CD4-positive, CD25-positive, alpha-beta regulatory T cell (primary cell): ENCODE results near the gene SLC49A3. TPM values are rescaled to one million over a fixed set of nuclear protein-coding genes. Genes with fewer than 3 reads are reported as not detected.
"Not testable (repeated sequence)": the region's sequence is repeated elsewhere in the genome, so short reads cannot be mapped to it uniquely, and the experiment has no call there.

Experiments used
- ATAC-seq, 2 donors: fragments of 150-1000 bp; cut with Tn5 transposase; one replicate each; pipeline ENCODE4 v1.10.0; 2021; ENCODE audit warnings: low read depth in 2 of 2, moderate number of reproducible peaks in 2 of 2, moderate library complexity in 1 of 2
- DNase-seq, 3 donors: peaks; one replicate each; pipeline versions ENCODE4 v3.0.0 to v3.0.0-alpha.2; 2012 to 2022; ENCODE audit warnings: mixed read lengths in 1 of 3
- H3K27ac ChIP-seq: one replicate; pipeline ENCODE4 v1.7.0; 2013; ENCODE audit warnings: mild to moderate bottlenecking, low read length; ENCODE audit not compliant: insufficient read depth, poor library complexity, severe bottlenecking
- H3K27me3 ChIP-seq: one replicate; pipeline ENCODE4 v1.7.0; 2013; ENCODE audit warnings: low read length; ENCODE audit not compliant: control insufficient read depth, insufficient read depth
- H3K36me3 ChIP-seq: one replicate; pipeline ENCODE4 v1.7.0; 2013; ENCODE audit warnings: mild to moderate bottlenecking, low read length, moderate library complexity; ENCODE audit not compliant: control insufficient read depth, insufficient read depth
- H3K4me1 ChIP-seq: 2 replicates; pipeline ENCODE4 v1.7.0; 2013; ENCODE audit warnings: mild to moderate bottlenecking, low read length; ENCODE audit not compliant: insufficient read depth, control insufficient read depth, poor library complexity, severe bottlenecking
- H3K4me3 ChIP-seq: one replicate; pipeline ENCODE4 v1.7.0; 2013; ENCODE audit warnings: low read depth, mild to moderate bottlenecking, low read length, moderate library complexity
- H3K9me3 ChIP-seq, 2 experiments: 1 replicate in 1 of 2; 2 replicates in 1 of 2; pipeline ENCODE4 v1.7.0; 2013; ENCODE audit warnings: low read length in 2 of 2, mild to moderate bottlenecking in 1 of 2, moderate library complexity in 1 of 2; ENCODE audit not compliant: control insufficient read depth in 2 of 2
- H3K27ac Mint-ChIP-seq, 3 donors: one replicate each; pipeline ENCODE4 v1.8.0; 2020 to 2022; ENCODE audit warnings: mild to moderate bottlenecking in 3 of 3, mixed read lengths in 3 of 3, moderate library complexity in 2 of 3
- H3K27me3 Mint-ChIP-seq: one replicate; pipeline ENCODE4 v1.8.0; 2022; ENCODE audit warnings: mild to moderate bottlenecking, mixed read lengths
- H3K36me3 Mint-ChIP-seq: one replicate; pipeline ENCODE4 v1.8.0; 2020; ENCODE audit warnings: mixed read lengths
- H3K4me1 Mint-ChIP-seq, 4 donors: one replicate each; pipeline ENCODE4 v1.8.0; 2020 to 2022; ENCODE audit warnings: mixed read lengths in 4 of 4, mild to moderate bottlenecking in 1 of 4
- H3K4me3 Mint-ChIP-seq, 4 donors: one replicate each; pipeline ENCODE4 v1.8.0; 2020 to 2022; ENCODE audit warnings: mild to moderate bottlenecking in 4 of 4, mixed read lengths in 4 of 4, moderate library complexity in 3 of 4
- H3K9me3 Mint-ChIP-seq, 7 donors: one replicate each; pipeline ENCODE4 v1.8.0; 2020 to 2022; ENCODE audit warnings: mixed read lengths in 7 of 7, mild to moderate bottlenecking in 3 of 7, moderate library complexity in 2 of 7
- polyA plus RNA-seq, 4 donors: library from polyadenylated mRNA; unstranded; fragments of 300-500 nt; fragmentation: Illumina TruSeq; gene quantifications; one replicate each; pipeline ENCODE4 v1.2.3, GENCODE V29; 2021
- total RNA-seq: library from RNA; stranded (reverse); gene quantifications from one replicate; pipeline ENCODE4 v1.2.3, GENCODE V29; 2022

The SLC49A3 gene
- 2.6 TPM for total RNA-seq
- under 1 TPM; 0.32 to 0.84 (median 0.59) TPM for polyA plus RNA-seq

DNA sequence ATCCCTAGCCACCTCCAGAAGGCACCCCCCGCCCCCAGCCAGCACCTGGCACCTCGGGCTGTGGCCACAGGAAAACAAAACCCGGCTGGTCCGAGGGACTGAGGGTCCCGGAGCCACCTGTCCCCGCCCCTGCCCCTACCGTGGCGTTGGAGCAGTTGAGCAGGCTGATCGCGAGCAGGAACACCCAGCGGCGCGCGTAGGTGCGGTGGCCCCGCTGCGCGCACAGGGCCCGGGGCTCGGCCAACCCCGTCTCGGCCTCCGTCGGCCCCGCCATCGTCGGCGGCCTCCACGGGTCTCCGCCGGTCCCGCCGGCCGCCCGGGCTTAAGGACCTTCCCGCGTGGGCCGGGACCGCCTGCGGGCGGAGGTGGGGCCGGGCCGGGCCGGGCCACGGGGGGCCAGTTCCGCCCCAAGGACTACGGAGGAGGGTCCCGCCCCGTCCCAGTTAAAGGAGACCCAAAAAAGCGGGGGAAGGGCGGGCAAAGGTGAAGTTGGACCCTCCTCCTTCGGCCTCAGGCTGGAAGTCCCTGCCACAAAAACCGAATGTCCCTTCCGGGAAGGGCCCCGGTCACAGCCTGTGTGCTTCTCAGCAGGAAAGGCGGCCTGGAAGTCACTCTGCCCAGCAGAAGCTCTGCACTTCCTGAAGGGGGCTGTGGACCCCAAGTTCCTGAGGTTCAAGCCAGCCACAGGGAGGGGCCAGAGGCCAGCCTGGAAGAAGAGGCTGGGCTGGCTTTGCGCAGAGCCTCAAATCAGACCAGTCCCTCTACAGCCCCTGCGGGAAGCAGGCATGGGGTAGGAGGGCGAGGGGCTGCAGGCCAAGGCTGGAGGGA lies at the start of gene SLC49A3:
SLC49A3 (minus strand) TSS at position 298 of the 828 bp plus-strand sequence; CDS start at position 274, 24 bp downstream.
- Mint-ChIP-seq H3K27me3 (no peaks in the 10 kb centered on the region), H3K4me3 (peak within 1 kb of the TSS in 2 of 4 donors; percentile 57 to 73), H3K9me3 (no peaks in the 10 kb centered on the region), H3K27ac (no peak within 1 kb of the TSS), H3K4me1 (peaks cover 0 to 7% (median 2%) of the 10 kb centered on the region in 4 donors), H3K36me3 (no peaks in the 10 kb centered on the region)
- no peaks in the 10 kb centered on the region for H3K27me3 ChIP-seq
- peaks cover 8% of the 10 kb centered on the region for H3K4me1 ChIP-seq
- H3K9me3 ChIP-seq = no peaks in the 10 kb centered on the region
- H3K27ac ChIP-seq = no peak within 1 kb of the TSS
- DNase-seq = no peak
- H3K4me3 ChIP-seq = no peak within 1 kb of the TSS
- ATAC-seq = peak in 1 of 2 donors; percentile 41
- no peaks in the 10 kb centered on the region for H3K36me3 ChIP-seq

- H3K27ac Mint-ChIP-seq, H3K9me3 ChIP-seq, H3K4me3 ChIP-seq, H3K4me3 Mint-ChIP-seq, H3K27me3 Mint-ChIP-seq, DNase-seq, H3K4me1 Mint-ChIP-seq, H3K27me3 ChIP-seq, ATAC-seq, H3K9me3 Mint-ChIP-seq, H3K27ac ChIP-seq, H3K4me1 ChIP-seq: not testable (repeated sequence)
- H3K36me3 ChIP-seq = peaks cover 51% of the 10 kb centered on the region
- H3K36me3 Mint-ChIP-seq = peaks cover 28% of the 10 kb centered on the region
These were observed 47.6 kb upstream of the SLC49A3 start for GRCh38 chr4:736561-736960.

DNA sequence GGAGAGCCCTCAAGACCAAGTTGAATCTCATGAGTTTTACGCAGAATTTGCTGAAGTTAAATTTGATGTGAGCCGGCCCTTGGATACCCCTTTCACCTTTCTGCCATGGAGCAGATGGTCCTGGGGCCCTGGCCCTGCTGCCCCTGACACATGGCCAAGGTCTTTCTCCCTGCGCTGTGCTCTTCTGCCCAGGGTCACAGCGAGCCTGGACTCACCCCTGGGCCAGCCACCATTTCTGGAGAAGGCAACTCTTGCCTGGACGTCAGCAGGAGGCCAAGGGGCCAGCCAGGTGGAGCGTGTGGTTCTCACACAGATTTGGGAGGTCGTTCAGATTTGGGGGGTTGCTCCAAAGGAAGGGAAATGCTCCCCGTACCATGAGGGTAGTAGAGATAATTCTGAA lies 46.6 kb upstream of the SLC49A3 start:
- Mint-ChIP-seq H3K4me1 (no peaks in the 10 kb centered on the region), H3K27ac (no peak overlapping the region), H3K27me3 (no peaks in the 10 kb centered on the region), H3K4me3 (no peak overlapping the region), H3K36me3 (peaks cover 31% of the 10 kb centered on the region), H3K9me3 (no peaks in the 10 kb centered on the region)
- H3K27ac ChIP-seq = no peak overlapping the region
- no peaks in the 10 kb centered on the region for H3K9me3 ChIP-seq
- no peaks in the 10 kb centered on the region for H3K27me3 ChIP-seq
- peaks cover 52% of the 10 kb centered on the region for H3K36me3 ChIP-seq
- no peak overlapping the region for H3K4me3 ChIP-seq
- DNase-seq = no peak
- no peak for ATAC-seq
- no peaks in the 10 kb centered on the region for H3K4me1 ChIP-seq

GRCh38 chr4:734951-735350 lies 46.0 kb upstream of the SLC49A3 start:
- H3K9me3 ChIP-seq = no peaks in the 10 kb centered on the region
- H3K36me3 ChIP-seq = peaks cover 50% of the 10 kb centered on the region

GRCh38 chr4:734075-734474 lies 45.1 kb upstream of the SLC49A3 start:
- H3K27ac Mint-ChIP-seq = no peak overlapping the region
- no peak for ATAC-seq
- peaks cover 33% of the 10 kb centered on the region for H3K36me3 Mint-ChIP-seq
- H3K27me3 Mint-ChIP-seq = no peaks in the 10 kb centered on the region
- Histone ChIP-seq H3K9me3 (no peaks in the 10 kb centered on the region), H3K4me3 (no peak overlapping the region), H3K36me3 (peaks cover 50% of the 10 kb centered on the region), H3K4me1 (no peaks in the 10 kb centered on the region), H3K27me3 (no peaks in the 10 kb centered on the region), H3K27ac (no peak overlapping the region)
- H3K4me3 Mint-ChIP-seq = no peak overlapping the region
- no peak for DNase-seq
- H3K4me1 Mint-ChIP-seq = no peaks in the 10 kb centered on the region
- H3K9me3 Mint-ChIP-seq = peaks cover 0 to 2% (median 0%) of the 10 kb centered on the region in 7 donors

More at GRCh38 chr4:734951-735350, 46.0 kb upstream of the SLC49A3 start:
- no peak for DNase-seq
- ATAC-seq = no peak
- no peaks in the 10 kb centered on the region for H3K27me3 Mint-ChIP-seq
- no peak overlapping the region for H3K4me3 ChIP-seq
- no peak overlapping the region for H3K4me3 Mint-ChIP-seq
- no peaks in the 10 kb centered on the region for H3K4me1 Mint-ChIP-seq
- no peak overlapping the region for H3K27ac ChIP-seq
- no peaks in the 10 kb centered on the region for H3K9me3 Mint-ChIP-seq
- no peaks in the 10 kb centered on the region for H3K27me3 ChIP-seq
- peaks cover 32% of the 10 kb centered on the region for H3K36me3 Mint-ChIP-seq
- H3K27ac Mint-ChIP-seq = peak overlapping the region in 1 of 3 donors; percentile 63
- no peaks in the 10 kb centered on the region for H3K4me1 ChIP-seq

DNA sequence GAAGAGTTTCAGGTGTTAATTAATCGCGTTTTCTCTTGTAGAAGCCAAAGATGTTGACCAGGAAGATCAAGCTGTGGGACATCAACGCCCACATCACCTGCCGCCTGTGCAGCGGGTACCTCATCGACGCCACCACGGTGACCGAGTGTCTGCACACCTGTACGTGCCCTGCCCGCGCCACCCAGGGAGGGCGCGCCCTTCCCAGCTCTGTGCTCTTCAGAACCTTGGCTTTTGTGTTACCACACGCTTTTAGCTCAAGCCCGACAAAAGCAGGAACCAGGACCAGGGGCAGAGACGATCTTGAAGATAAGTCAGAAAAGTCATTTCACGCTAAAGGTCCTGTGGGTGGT lies 44.7 kb upstream of the SLC49A3 start:
- no peaks in the 10 kb centered on the region for H3K27me3 Mint-ChIP-seq
- H3K36me3 Mint-ChIP-seq = peaks cover 33% of the 10 kb centered on the region
- H3K4me3 Mint-ChIP-seq = no peak overlapping the region
- DNase-seq (no peak), ATAC-seq (no peak)
- no peaks in the 10 kb centered on the region for H3K9me3 ChIP-seq
- no peaks in the 10 kb centered on the region for H3K4me1 Mint-ChIP-seq
- H3K27ac Mint-ChIP-seq = no peak overlapping the region
- no peaks in the 10 kb centered on the region for H3K4me1 ChIP-seq
- H3K4me3 ChIP-seq = no peak overlapping the region
- H3K27ac ChIP-seq = no peak overlapping the region
- peaks cover 0 to 2% (median 0%) of the 10 kb centered on the region in 7 donors for H3K9me3 Mint-ChIP-seq
- no peaks in the 10 kb centered on the region for H3K27me3 ChIP-seq
- H3K36me3 ChIP-seq = peaks cover 50% of the 10 kb centered on the region

GRCh38 chr4:732911-733630 lies 44.1 kb upstream of the SLC49A3 start:
- H3K27ac Mint-ChIP-seq = no peak overlapping the region
- Histone ChIP-seq H3K4me3 (no peak overlapping the region), H3K27me3 (no peaks in the 10 kb centered on the region), H3K36me3 (peaks cover 50% of the 10 kb centered on the region), H3K4me1 (no peaks in the 10 kb centered on the region), H3K27ac (no peak overlapping the region), H3K9me3 (no peaks in the 10 kb centered on the region)
- peaks cover 33% of the 10 kb centered on the region for H3K36me3 Mint-ChIP-seq
- no peak for ATAC-seq
- H3K9me3 Mint-ChIP-seq = peaks cover 0 to 2% (median 0%) of the 10 kb centered on the region in 7 donors
- DNase-seq = no peak
- no peaks in the 10 kb centered on the region for H3K4me1 Mint-ChIP-seq
- no peak overlapping the region for H3K4me3 Mint-ChIP-seq
- H3K27me3 Mint-ChIP-seq = no peaks in the 10 kb centered on the region
